H1 (cell line): ENCODE results near the gene MOK. TPM values are rescaled to one million over a fixed set of nuclear protein-coding genes. Genes with fewer than 3 reads are reported as not detected.

Experiments used
- CTCF ChIA-PET: fragments of 300-600 bp; sonication (Branson Sonifier 250); formaldehyde crosslinking; loops from one replicate; lab custom pipeline; 2021; ENCODE audit not compliant: partially characterized antibody; lab: Charles Lee
- POLR2A ChIA-PET: fragments of 300-600 bp; sonication (Branson Sonifier 250); formaldehyde crosslinking; loops from one replicate; lab custom pipeline; 2021; ENCODE audit warnings: inconsistent platforms; ENCODE audit not compliant: partially characterized antibody; lab: Charles Lee
- DNase-seq, 2 experiments: peaks; one replicate each; pipeline versions ENCODE4 v3.0.0 to v3.0.0-alpha.2; 2010 to 2022; ENCODE audit warnings: low spot score in 2 of 2, low read depth in 1 of 2, mixed read lengths in 1 of 2
- FAIRE-seq: peaks from 2 replicates; lab custom pipeline; 2011; peaks lifted over from hg19 to GRCh38; lab: Jason Lieb, UNC
- H2AFZ ChIP-seq: 2 replicates; pipeline ENCODE4 v1.8.1; 2012; ENCODE audit warnings: low read length, inconsistent platforms
- H2AK5ac ChIP-seq: 2 replicates; pipeline ENCODE4 v1.6.1; 2013; ENCODE audit warnings: low read depth, low read length
- H2BK120ac ChIP-seq: replicated peaks from 2 replicates; pipeline ENCODE3; 2013; ENCODE audit warnings: low read depth, low read length, inconsistent platforms
- H2BK12ac ChIP-seq: 2 replicates; pipeline ENCODE4 v1.6.1; 2013; ENCODE audit warnings: low read depth, low read length
- H2BK15ac ChIP-seq: 2 replicates; pipeline ENCODE4 v1.6.1; 2013; ENCODE audit warnings: low read length
- H2BK20ac ChIP-seq: 2 replicates; pipeline ENCODE4 v1.6.1; 2013; ENCODE audit warnings: low read length
- H2BK5ac ChIP-seq: 2 replicates; pipeline ENCODE4 v1.6.1; 2013; ENCODE audit warnings: low read depth, low read length
- H3K14ac ChIP-seq: 2 replicates; pipeline ENCODE4 v1.6.1; 2013; ENCODE audit warnings: inconsistent platforms; ENCODE audit not compliant: insufficient read length
- H3K18ac ChIP-seq: 2 replicates; pipeline ENCODE4 v1.6.1; 2013; ENCODE audit warnings: low read length; ENCODE audit errors: extremely low read depth
- H3K23ac ChIP-seq: 2 replicates; pipeline ENCODE4 v1.6.1; 2013; ENCODE audit warnings: inconsistent platforms; ENCODE audit not compliant: insufficient read length
- H3K23me2 ChIP-seq: 2 replicates; pipeline ENCODE4 v1.6.1; 2013; ENCODE audit warnings: low read depth, low read length
- H3K27ac ChIP-seq: 2 replicates; pipeline ENCODE4 v1.6.1; 2011; ENCODE audit warnings: low read depth, low read length, inconsistent platforms
- H3K27me3 ChIP-seq, 4 experiments: replicated peaks in 1 of 4; 1 replicate in 1 of 4; 2 replicates in 3 of 4; pipeline versions ENCODE4 v1.6.1 to v1.8.1; 2011 to 2013; ENCODE audit warnings: low read length in 3 of 4, mild to moderate bottlenecking in 3 of 4, inconsistent platforms in 2 of 4, mixed read lengths in 2 of 4, moderate library complexity in 1 of 4; ENCODE audit not compliant: control insufficient read depth in 3 of 4, insufficient read depth in 3 of 4; ENCODE audit errors: extremely low read depth in 1 of 4
- H3K36me3 ChIP-seq, 4 experiments: 2 replicates each; pipeline versions ENCODE4 v1.6.1 to v1.8.1; 2011 to 2013; ENCODE audit warnings: mild to moderate bottlenecking in 4 of 4, low read length in 3 of 4, moderate library complexity in 2 of 4, control low read depth in 1 of 4, inconsistent platforms in 1 of 4; ENCODE audit not compliant: insufficient read depth in 4 of 4, control insufficient read depth in 2 of 4
- H3K4ac ChIP-seq: replicated peaks from 2 replicates; pipeline ENCODE3; 2013; ENCODE audit warnings: low read length, low read depth, mixed read lengths, inconsistent platforms; ENCODE audit not compliant: insufficient read length
- H3K4me1 ChIP-seq, 4 experiments: replicated peaks in 1 of 4; 1 replicate in 1 of 4; 2 replicates in 3 of 4; pipeline versions ENCODE4 v1.6.1 to v1.8.1; 2011 to 2013; ENCODE audit warnings: low read length in 3 of 4, inconsistent platforms in 2 of 4, mixed read lengths in 1 of 4; ENCODE audit not compliant: insufficient read depth in 4 of 4, control insufficient read depth in 3 of 4
- H3K4me2 ChIP-seq, 2 experiments: 2 replicates each; pipeline versions ENCODE4 v1.6.1 to v1.8.1; 2011 to 2013; ENCODE audit warnings: low read depth in 2 of 2, low read length in 2 of 2, control low read depth in 1 of 2, inconsistent platforms in 1 of 2, mild to moderate bottlenecking in 1 of 2; ENCODE audit not compliant: insufficient read depth in 1 of 2
- H3K4me3 ChIP-seq, 4 experiments: fragments of 200-600, 300-600 bp in 1 of 4; sonication (generic), shearing (Covaris generic), sonication (Bioruptor Twin) in 1 of 4; 2 replicates each; pipeline versions ENCODE4 v1.5.1 to v1.8.1; 2011 to 2016; ENCODE audit warnings: low read length in 4 of 4, low read depth in 3 of 4, control low read depth in 2 of 4, inconsistent platforms in 2 of 4, mild to moderate bottlenecking in 2 of 4, mixed read lengths in 1 of 4, moderate library complexity in 1 of 4; ENCODE audit not compliant: insufficient read depth in 2 of 4; ENCODE audit errors: extremely low read depth in 1 of 4
- H3K56ac ChIP-seq: replicated peaks from 2 replicates; pipeline ENCODE3; 2013; ENCODE audit warnings: low read depth, mild to moderate bottlenecking, mixed read lengths, low read length, inconsistent platforms; ENCODE audit not compliant: insufficient read length
- H3K79me1 ChIP-seq: 2 replicates; pipeline ENCODE4 v1.6.1; 2013; ENCODE audit warnings: low read depth, low read length, control low read depth
- H3K79me2 ChIP-seq, 2 experiments: 2 replicates each; pipeline versions ENCODE4 v1.6.1 to v1.8.1; 2012 to 2013; ENCODE audit warnings: low read length in 2 of 2, mild to moderate bottlenecking in 2 of 2, inconsistent platforms in 1 of 2; ENCODE audit not compliant: insufficient read depth in 2 of 2, control insufficient read depth in 1 of 2
- H3K9ac ChIP-seq, 4 experiments: replicated peaks in 1 of 4; 1 replicate in 1 of 4; 2 replicates in 3 of 4; pipeline versions ENCODE4 v1.6.1 to v1.8.1; 2011 to 2013; ENCODE audit warnings: low read depth in 3 of 4, low read length in 3 of 4, control low read depth in 2 of 4, mild to moderate bottlenecking in 2 of 4, moderate library complexity in 2 of 4, inconsistent platforms in 1 of 4; ENCODE audit errors: extremely low read depth in 1 of 4
- H3K9me3 ChIP-seq, 2 experiments: 2 replicates each; pipeline versions ENCODE4 v1.6.1 to v1.8.1; 2012 to 2013; ENCODE audit warnings: mild to moderate bottlenecking in 2 of 2, moderate library complexity in 2 of 2, control low read depth in 1 of 2, inconsistent platforms in 1 of 2, low read depth in 1 of 2, low read length in 1 of 2, mixed read lengths in 1 of 2; ENCODE audit not compliant: insufficient read depth in 2 of 2
- H4K20me1 ChIP-seq, 2 experiments: replicated peaks in 1 of 2; 2 replicates each; pipeline versions ENCODE3 to v1.8.1; 2011 to 2013; ENCODE audit warnings: inconsistent platforms in 2 of 2, low read length in 2 of 2, mild to moderate bottlenecking in 1 of 2; ENCODE audit not compliant: insufficient read depth in 2 of 2, control insufficient read depth in 1 of 2
- H4K5ac ChIP-seq: 2 replicates; pipeline ENCODE4 v1.6.1; 2013; ENCODE audit warnings: low read length, low read depth, mixed read lengths, inconsistent platforms; ENCODE audit not compliant: insufficient read length
- H4K8ac ChIP-seq: 2 replicates; pipeline ENCODE4 v1.8.0; 2013; ENCODE audit warnings: mild to moderate bottlenecking, moderate library complexity, low read length, inconsistent platforms; ENCODE audit not compliant: insufficient read depth; ENCODE audit errors: extremely low read depth
- H4K91ac ChIP-seq: replicated peaks from 2 replicates; pipeline ENCODE3; 2013; ENCODE audit warnings: low read length, mixed read lengths, inconsistent platforms; ENCODE audit not compliant: insufficient read length
- ASH2L ChIP-seq: fragments of 200-600, 300-600 bp; sonication (generic); IDR thresholded peaks from one replicate; pipeline ENCODE4 v1.7.1; 2017; ENCODE audit warnings: low read length
- BRCA1 ChIP-seq: IDR thresholded peaks from 2 replicates; pipeline ENCODE4 v1.6.1; 2012; ENCODE audit warnings: low read depth, low read length, improper control_type of control experiment
- CBX8 ChIP-seq: fragments of 300-800, 300-1000 bp; sonication (generic); IDR thresholded peaks from 2 replicates; pipeline ENCODE4 v1.7.1; 2016; ENCODE audit warnings: low read depth, low read length, borderline replicate concordance
- CTBP2 ChIP-seq: IDR thresholded peaks from 2 replicates; pipeline ENCODE4 v1.7.0; 2011; ENCODE audit warnings: borderline replicate concordance, mild to moderate bottlenecking, moderate library complexity, mixed read lengths, low read length; ENCODE audit not compliant: insufficient read depth, insufficient read length
- FOSL1 ChIP-seq: IDR thresholded peaks from 2 replicates; pipeline ENCODE4 v1.6.1; 2011; ENCODE audit warnings: mild to moderate bottlenecking, low read depth, low read length, moderate library complexity; ENCODE audit not compliant: insufficient read depth
- HDAC6 ChIP-seq: IDR thresholded peaks from one replicate; pipeline ENCODE4 v1.7.1; 2012; ENCODE audit warnings: low read depth, mild to moderate bottlenecking, inconsistent platforms, low read length, moderate library complexity
- KDM1A ChIP-seq: fragments of 200-600, 300-600 bp; sonication (generic); IDR thresholded peaks from 2 replicates; pipeline ENCODE4 v1.7.1; 2016; ENCODE audit warnings: mild to moderate bottlenecking, low read length, borderline replicate concordance
- KDM4A ChIP-seq: IDR thresholded peaks from one replicate; pipeline ENCODE4 v1.7.1; 2012; ENCODE audit warnings: low read depth, mild to moderate bottlenecking, moderate library complexity, low read length, inconsistent platforms; ENCODE audit not compliant: severe bottlenecking
- POLR2A ChIP-seq, 2 experiments: IDR thresholded peaks; 1 replicate in 1 of 2; 2 replicates in 1 of 2; pipeline ENCODE4 v1.6.1; 2011; ENCODE audit warnings: low read depth in 2 of 2, low read length in 2 of 2, mild to moderate bottlenecking in 2 of 2; ENCODE audit errors: control extremely low read depth in 1 of 2
- SIN3A ChIP-seq, 2 experiments: IDR thresholded peaks in 1 of 2; conservative IDR thresholded peaks in 1 of 2; 2 replicates each; pipeline ENCODE4 v1.6.1; 2011 to 2012; ENCODE audit warnings: low read length in 2 of 2, improper control_type of control experiment in 1 of 2, low read depth in 1 of 2, mild to moderate bottlenecking in 1 of 2
- SP2 ChIP-seq: IDR thresholded peaks from 2 replicates; pipeline ENCODE4 v1.6.1; 2012; ENCODE audit warnings: mild to moderate bottlenecking, low read length, inconsistent platforms
- TCF12 ChIP-seq: IDR thresholded peaks from 2 replicates; pipeline ENCODE4 v1.6.1; 2011; ENCODE audit warnings: low read depth, mild to moderate bottlenecking, low read length
- WGBS, 2 experiments: shearing (Covaris generic) in 1 of 2; methylation state at CpG; one replicate each; pipeline versions ENCODE4 v1.1.6 to v1.1.7; 2013 to 2015; ENCODE audit warnings: low lambda C conversion rate in 2 of 2, mixed read lengths in 2 of 2, inconsistent platforms in 1 of 2, low coverage in 1 of 2, missing lambda C conversion rate in 1 of 2; ENCODE audit not compliant: insufficient replicate concordance in 2 of 2, insufficient coverage in 1 of 2, insufficient read length in 1 of 2; ENCODE audit errors: extremely low coverage in 1 of 2, missing lambda C conversion rate in 1 of 2; 5-methylcytosine and 5-hydroxymethylcytosine counted together
- polyA plus RNA-seq, 7 experiments: library from polyadenylated mRNA; depleted of rRNA in 3 of 7; stranded (reverse) in 5 of 7; unstranded in 2 of 7; fragments of >200 nt in 5 of 7; fragments of 200-250 nt in 2 of 7; gene quantifications; 1 replicate in 5 of 7; 2 replicates in 1 of 7; 4 replicates in 1 of 7; pipeline versions ENCODE4 v1.2.1 to v1.2.3, GENCODE V29; 2011 to 2013; ENCODE audit warnings: missing spikeins in 2 of 7, mixed read lengths in 2 of 7
- total RNA-seq: library from RNA; stranded (reverse); fragmentation: NEBNext Ultra II Directional; extraction: Animal tissue kit (Norgen Biotek cat#: 25700); gene quantifications from 2 replicates; pipeline ENCODE4 v1.2.1, GENCODE V29; 2021

MOK gene
- total and polyA plus RNA-seq, 2 of the 8 experiments (the other 6 are each of a cell fraction or from before 2014, with no cell fraction given), result 2.1 to 2.5 TPM

GRCh38 chr14:102346645-102347044 is 41.7 kb upstream of the MOK start:
- no peak overlapping the region for H3K27ac ChIP-seq
- H3K56ac ChIP-seq, result no peak overlapping the region
- TF ChIP-seq ASH2L (no peak), SP2 (no peak), KDM4A (no peak), BRCA1 (no peak), CBX8 (no peak), SIN3A (conservative IDR thresholded peaks at IDR 0.05 in 1 of 2, IDR thresholded peaks at IDR 0.05 in 1 of 2; ENCODE audit: low read depth in 1 of 2, low read length in 2 of 2) (no peak), CTBP2 (no peak), KDM1A (no peak), HDAC6 (no peak), TCF12 (no peak), POLR2A (IDR thresholded peaks at IDR 0.05; ENCODE audit: control extremely low read depth in 1 of 2, low read depth in 2 of 2, low read length in 2 of 2) (no peak), FOSL1 (no peak)
- H2AFZ ChIP-seq, result no peak overlapping the region
- H4K20me1 ChIP-seq, result no peaks in the 10 kb centered on the region
- H2BK12ac ChIP-seq, result no peak overlapping the region
- no peak overlapping the region for H2BK5ac ChIP-seq
- peaks cover 2 to 29% (median 12%) of the 10 kb centered on the region in 4 experiments; a peak in 6 of 8 replicates for H3K36me3 ChIP-seq
- H2BK20ac ChIP-seq, result no peak overlapping the region
- no peaks in the 10 kb centered on the region for H3K23me2 ChIP-seq
- no peak overlapping the region for H4K8ac ChIP-seq
- H3K9ac ChIP-seq, result no peak overlapping the region
- no peak for DNase-seq
- no peak overlapping the region for H4K5ac ChIP-seq
- H3K27me3 ChIP-seq, result no peaks in the 10 kb centered on the region
- WGBS, 2 experiments, result 88% methylated on average over 4 of the region's 4 CpGs; no CpG with 5 or more reads in 1 of the 2 experiments
- no peak for FAIRE-seq
- no peaks in the 10 kb centered on the region for H3K4me1 ChIP-seq
- no peak overlapping the region for H2BK15ac ChIP-seq
- H2AK5ac ChIP-seq, result no peak overlapping the region
- no peaks in the 10 kb centered on the region for H3K9me3 ChIP-seq
- ChIA-PET POLR2A (interaction anchor here (1.6 kb wide), 1 partner anchor 9 kb away, joined by 4 read pairs; no protein-coding TSS in a partner anchor), CTCF (no interaction called here)
- H2BK120ac ChIP-seq, result no peak overlapping the region
- H3K79me2 ChIP-seq, result no peaks in the 10 kb centered on the region
- no peak overlapping the region for H3K14ac ChIP-seq
- H3K4me2 ChIP-seq, result no peak overlapping the region
- no peak overlapping the region for H3K4ac ChIP-seq
- H4K91ac ChIP-seq, result no peak overlapping the region
- no peak overlapping the region for H3K4me3 ChIP-seq
- no peak overlapping the region for H3K23ac ChIP-seq
- no peaks in the 10 kb centered on the region for H3K79me1 ChIP-seq
- H3K18ac ChIP-seq, result no peak overlapping the region
